ENCODE results near the gene TM2D3. TPM values are rescaled to one million over a fixed set of nuclear protein-coding genes. Genes with fewer than 3 reads are reported as not detected.

TM2D3 gene
- total and polyA plus RNA-seq, 2 donors from 2014 or later, result 47.9 to 48.7 TPM

Other genes starting within 250 kb of the TM2D3 start
- 7.3 TPM for gene PCSK6, start 162.7 kb downstream of the TM2D3 start, total RNA-seq
- gene PCSK6, start 162.7 kb downstream of the TM2D3 start, polyA plus RNA-seq (ENCODE audit: insufficient read depth, low read depth, low replicate concordance), result 3.8 TPM
- 13.8 TPM for gene TARS3, start 72.1 kb upstream of the TM2D3 start, total RNA-seq
- gene TARS3, start 72.1 kb upstream of the TM2D3 start, polyA plus RNA-seq (ENCODE audit: insufficient read depth, low read depth, low replicate concordance), result 7.8 TPM
- gene OR4F6, start 151.1 kb upstream of the TM2D3 start, total RNA-seq, result not detected
- not detected for gene OR4F6, start 151.1 kb upstream of the TM2D3 start, polyA plus RNA-seq (ENCODE audit: insufficient read depth, low read depth, low replicate concordance)
- gene OR4F15, start 159.8 kb upstream of the TM2D3 start, total RNA-seq, result 0.13 TPM
- not detected for gene OR4F15, start 159.8 kb upstream of the TM2D3 start, polyA plus RNA-seq (ENCODE audit: insufficient read depth, low read depth, low replicate concordance)